K562 (cell line): ENCODE measurements around the gene TPO. TPM values are rescaled to one million over a fixed set of nuclear protein-coding genes. Genes with fewer than 3 reads are reported as not detected.

Experiments used
- ATAC-seq: fragments of 200-7000 bp; cut with Tn5 transposase; 3 replicates; pipeline ENCODE4 v1.9.1; 2020; ENCODE audit warnings: moderate library complexity
- BruUV-seq: library from RNA; stranded (reverse); fragments of 400-500 nt; replicated peaks from 2 replicates; lab custom pipeline; 2021; lab: Mats Ljungman, UMichigan
- CTCF ChIA-PET: fragments of 300-600 bp; formaldehyde crosslinking; extraction: SDS; loops from one replicate; lab custom pipeline; 2021; ENCODE audit warnings: low intra/inter-chr PET ratio; lab: Yijun Ruan, JAX
- POLR2A ChIA-PET: fragments of 300-600, 350-650 bp; sonication (Branson Sonifier 250); formaldehyde crosslinking; extraction: SDS; loops from one replicate; lab custom pipeline; 2021; ENCODE audit warnings: antibody characterized with exemption, inconsistent platforms; lab: Yijun Ruan, JAX
- DNase-seq, 4 experiments: peaks; one replicate each; pipeline versions ENCODE4 v3.0.0 to v3.0.0-alpha.2; 2011 to 2018; ENCODE audit warnings: low spot score in 3 of 4, mixed read lengths in 3 of 4; ENCODE audit errors: extremely low read depth in 1 of 4
- FAIRE-seq: peaks from 2 replicates; lab custom pipeline; 2011; peaks lifted over from hg19 to GRCh38; lab: Jason Lieb, UNC
- H2AFZ ChIP-seq: 2 replicates; pipeline ENCODE4 v1.6.0; 2011; ENCODE audit warnings: low read depth, low read length, control low read depth, inconsistent platforms
- H3K27ac ChIP-seq: fragments of 200-600 bp; 3 replicates; pipeline ENCODE4 v1.8.0; 2011; ENCODE audit warnings: low read depth, mild to moderate bottlenecking, control low read depth, inconsistent platforms, low read length, moderate library complexity, mixed read lengths; ENCODE audit errors: extremely low read depth
- H3K27me3 ChIP-seq, 2 experiments: fragments of 300-600 bp in 1 of 2; 2 replicates in 1 of 2; 3 replicates in 1 of 2; pipeline versions ENCODE4 v1.6.0 to v1.8.0; 2011; ENCODE audit warnings: inconsistent platforms in 2 of 2, low read length in 2 of 2, mild to moderate bottlenecking in 1 of 2, mixed read lengths in 1 of 2, moderate library complexity in 1 of 2; ENCODE audit not compliant: control insufficient read depth in 2 of 2, insufficient read depth in 2 of 2
- H3K36me3 ChIP-seq: fragments of 300-600 bp; 3 replicates; pipeline ENCODE4 v1.8.0; 2011; ENCODE audit warnings: mild to moderate bottlenecking, low read length, inconsistent platforms; ENCODE audit not compliant: control insufficient read depth, insufficient read depth
- H3K4me1 ChIP-seq, 2 experiments: fragments of 200-600 bp in 1 of 2; replicated peaks in 1 of 2; 2 replicates in 1 of 2; 3 replicates in 1 of 2; pipeline versions ENCODE4 v1.5.1 to v1.8.0; 2011; ENCODE audit warnings: inconsistent platforms in 2 of 2, low read length in 2 of 2, mild to moderate bottlenecking in 1 of 2, mixed read lengths in 1 of 2, moderate library complexity in 1 of 2; ENCODE audit not compliant: control insufficient read depth in 2 of 2, insufficient read depth in 2 of 2
- H3K4me2 ChIP-seq: 2 replicates; pipeline ENCODE4 v1.6.1; 2011; ENCODE audit warnings: low read length, control low read depth, inconsistent platforms, mixed read lengths; ENCODE audit not compliant: insufficient read depth
- H3K4me3 ChIP-seq: fragments of 200-600 bp; sonication (generic), shearing (Covaris generic); 2 replicates; pipeline ENCODE4 v1.5.1; 2016; ENCODE audit warnings: control low read depth, inconsistent platforms
- H3K79me2 ChIP-seq: fragments of 200-600 bp; 3 replicates; pipeline ENCODE4 v1.8.0; 2011; ENCODE audit warnings: low read length, inconsistent platforms; ENCODE audit not compliant: control insufficient read depth, insufficient read depth
- H3K9ac ChIP-seq, 2 experiments: 2 replicates each; pipeline versions ENCODE4 v1.6.0 to v1.6.1; 2011; ENCODE audit warnings: low read depth in 2 of 2, low read length in 2 of 2, control low read depth in 1 of 2, inconsistent platforms in 1 of 2, mild to moderate bottlenecking in 1 of 2, mixed read lengths in 1 of 2; ENCODE audit not compliant: insufficient read depth in 1 of 2
- H3K9me1 ChIP-seq: one replicate; pipeline ENCODE4 v1.6.0; 2011; ENCODE audit warnings: inconsistent platforms, mild to moderate bottlenecking, low read length, moderate library complexity; ENCODE audit not compliant: control insufficient read depth, insufficient read depth
- H3K9me3 ChIP-seq: replicated peaks from 2 replicates; pipeline ENCODE4 v1.5.1; 2011; ENCODE audit warnings: low read depth, low read length, inconsistent platforms; ENCODE audit not compliant: control insufficient read depth, insufficient read depth
- H4K20me1 ChIP-seq: replicated peaks from 2 replicates; pipeline ENCODE4 v1.6.1; 2011; ENCODE audit warnings: low read length, inconsistent platforms, mixed read lengths; ENCODE audit not compliant: control insufficient read depth, insufficient read depth
- HLTF ChIP-seq: fragments of 450-650 bp; IDR thresholded peaks from 2 replicates; pipeline ENCODE4 v1.6.1; 2016
- KAT2B ChIP-seq: IDR thresholded peaks from one replicate; pipeline ENCODE4 v1.6.1; 2012; ENCODE audit warnings: low read depth, mild to moderate bottlenecking, control low read depth, inconsistent platforms, low read length, moderate library complexity
- MCM2 ChIP-seq: fragments of 450-650 bp; IDR thresholded peaks from 2 replicates; pipeline ENCODE4 v1.6.1; 2017; ENCODE audit warnings: low read depth, mild to moderate bottlenecking
- PHF8 ChIP-seq: fragments of 200-600 bp; sonication (generic); IDR thresholded peaks from 2 replicates; pipeline ENCODE4 v1.6.1; 2012; ENCODE audit warnings: mixed run types, mild to moderate bottlenecking, inconsistent platforms, low read length, moderate library complexity, borderline replicate concordance
- RB1 ChIP-seq: fragments of 450-650 bp; IDR thresholded peaks from 2 replicates; pipeline ENCODE4 v1.6.1; 2017; ENCODE audit warnings: low read depth, mild to moderate bottlenecking
- RFX5 ChIP-seq: IDR thresholded peaks from 2 replicates; pipeline ENCODE4 v1.6.1; 2011; ENCODE audit warnings: low read depth, mild to moderate bottlenecking, improper control_type of control experiment, low read length
- RREB1 ChIP-seq: fragments of 250-450 bp; sonication (Bioruptor Pico); IDR thresholded peaks from 2 replicates; pipeline ENCODE4 v1.4.0; 2020
- ZNF263 ChIP-seq: sonication (generic); formaldehyde crosslinking; IDR thresholded peaks from 2 replicates; pipeline ENCODE4 v1.8.0; 2022; ENCODE audit warnings: mild to moderate bottlenecking, missing genetic modification reagents, borderline replicate concordance
- WGBS: fragments of 100-300 bp; shearing (Covaris generic); methylation state at CpG from one replicate; pipeline ENCODE4 v1.1.6; 2016; ENCODE audit warnings: low coverage, mixed read lengths; ENCODE audit not compliant: insufficient coverage; ENCODE audit errors: missing lambda C conversion rate; 5-methylcytosine and 5-hydroxymethylcytosine counted together
- in situ Hi-C: fragments of 300-500 bp; cut with MboI; formaldehyde crosslinking; loops from 4 replicates; pipeline ENCODE4 v1.15.0; 2018; ENCODE audit warnings: inconsistent platforms, mixed read lengths
- intact Hi-C: fragments of 100-400 bp; cut with micrococcal nuclease; formaldehyde crosslinking; loops from 2 replicates; pipeline ENCODE4 v1.14.2; 2022
- polyA plus RNA-seq, 8 experiments: library from polyadenylated mRNA; depleted of rRNA in 4 of 8; stranded (reverse) in 5 of 8; unstranded in 3 of 8; fragments of >200 nt; fragmentation: Nextera tagmentation in 2 of 8; fragmentation: Illumina TruSeq in 1 of 8; extraction: Ambion mirVana in 2 of 8; extraction: Trizol in 1 of 8; gene quantifications; 2 replicates each; pipeline versions ENCODE4 v1.2.1 to v1.2.3, GENCODE V29; 2011 to 2014; ENCODE audit warnings: inconsistent platforms in 1 of 8, missing spikeins in 1 of 8
- total RNA-seq, 7 experiments: library from RNA; depleted of rRNA in 6 of 7; stranded (reverse); fragments of >200 nt in 6 of 7; fragmentation: Illumina TruSeq in 2 of 7; extraction: Trizol in 2 of 7; gene quantifications; 2 replicates each; pipeline versions ENCODE4 v1.2.1 to v1.2.3, GENCODE V29; 2011 to 2021; ENCODE audit warnings: low replicate concordance in 1 of 7

Gene TPO
- total and polyA plus RNA-seq, 9 of the 15 experiments (the other 6 are each of a cell fraction or from before 2014, with no cell fraction given), result not detected

DNA sequence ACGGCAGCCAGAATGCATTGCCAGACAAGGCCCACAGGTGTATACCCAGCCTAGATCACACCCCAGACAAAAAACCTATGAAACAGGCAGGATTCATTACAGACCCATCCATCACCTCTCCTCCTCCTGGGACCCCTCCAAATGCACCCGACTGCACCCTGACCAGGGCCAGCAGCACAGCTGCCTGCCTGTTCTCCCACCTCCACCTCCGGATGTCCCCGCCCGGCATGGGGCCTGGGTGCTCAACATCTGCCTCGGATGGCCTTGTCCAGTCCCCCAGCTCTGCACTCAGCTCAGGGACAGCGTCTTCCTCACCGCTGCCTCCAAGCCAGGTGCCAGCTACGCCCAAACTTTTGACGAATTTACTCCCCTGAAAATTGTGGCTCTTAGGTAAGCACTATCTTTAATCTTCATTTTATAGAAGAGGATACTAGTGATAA, 91.1 kb downstream of the TPO start:
- no peak overlapping the region for H3K27ac ChIP-seq
- in situ Hi-C loops (no loop called here), intact Hi-C loops (no loop called here)
- H3K9ac ChIP-seq, result no peak overlapping the region; a peak in 1 of 4 replicates
- BruUV-seq, result no TSS peak
- H3K4me1 ChIP-seq, result no peaks in the 10 kb centered on the region; a peak in 1 of 5 replicates
- no peaks in the 10 kb centered on the region for H3K9me1 ChIP-seq
- FAIRE-seq, result no peak
- no peak overlapping the region for H3K4me3 ChIP-seq
- ATAC-seq, result no peak
- WGBS, result 0% methylated on average over 10 of the region's 10 CpGs
- peaks cover 0 to 39% of the 10 kb centered on the region in 2 experiments; a peak in 3 of 5 replicates for H3K27me3 ChIP-seq
- ChIA-PET POLR2A (no interaction called here), CTCF (no interaction called here)
- no peaks in the 10 kb centered on the region for H4K20me1 ChIP-seq
- no peaks in the 10 kb centered on the region for H3K79me2 ChIP-seq
- no peak overlapping the region for H3K4me2 ChIP-seq
- no peak for DNase-seq
- TF ChIP-seq RFX5 (no peak), PHF8 (no peak), HLTF (no peak), RB1 (no peak), MCM2 (no peak), ZNF263 (CRISPR knock-in tag) (no peak), KAT2B (no peak), RREB1 (CRISPR knock-in tag) (no peak)
- no peak overlapping the region for H2AFZ ChIP-seq
- no peaks in the 10 kb centered on the region for H3K9me3 ChIP-seq
- H3K36me3 ChIP-seq, result no peaks in the 10 kb centered on the region
